Lower leg skin (tissue), 4 donors: ENCODE data around the gene PEX10. TPM values are rescaled to one million over a fixed set of nuclear protein-coding genes. Genes with fewer than 3 reads are reported as not detected.

Source experiments
- DNase-seq, 2 donors: peaks; one replicate each; pipeline ENCODE4 v3.0.0-alpha.2; 2019; ENCODE audit warnings: low spot score in 2 of 2
- H3K4me3 ChIP-seq: fragments of 200-600 bp; sonication (generic); 2 replicates; pipeline ENCODE4 v1.5.1; 2017; ENCODE audit warnings: mild to moderate bottlenecking, low read depth; ENCODE audit not compliant: poor library complexity, severe bottlenecking
- CTCF ChIP-seq, 3 donors: fragments of 450-650 bp; IDR thresholded peaks; one replicate each; pipeline ENCODE4 v1.5.1; 2016; ENCODE audit warnings: antibody characterized with exemption in 3 of 3, mild to moderate bottlenecking in 3 of 3, moderate library complexity in 2 of 3
- POLR2A ChIP-seq, 2 donors: fragments of 450-650 bp; IDR thresholded peaks; one replicate each; pipeline ENCODE4 v1.6.1; 2016 to 2017; ENCODE audit warnings: antibody characterized with exemption in 2 of 2, mild to moderate bottlenecking in 1 of 2, moderate library complexity in 1 of 2
- WGBS, 2 donors: methylation state at CpG; one replicate each; pipeline ENCODE4 v1.1.5; 2018; 5-methylcytosine and 5-hydroxymethylcytosine counted together
- intact Hi-C: fragments of 100-400 bp; cut with DNase I; formaldehyde crosslinking; loops from one replicate; pipeline ENCODE4 v1.15.0; 2023; ENCODE audit warnings: low total_unique reads
- total RNA-seq, 4 donors: library from RNA; depleted of rRNA; stranded (reverse); fragments of >200 nt; gene quantifications; one replicate each; pipeline ENCODE4 v1.1.0, GENCODE V29; 2016

Gene PEX10
- total RNA-seq, 4 donors from 2014 or later: 18.3 to 35.9 (median 27.7) TPM

GRCh38 chr1:2384130-2384860 is 28.1 kb downstream of the PEX10 start:
- 91% methylated on average over 21 of the region's 21 CpGs for WGBS, 2 donors
- intact Hi-C loops: no loop called here

GRCh38 chr1:2383576-2383975 is 28.8 kb downstream of the PEX10 start:
- H3K4me3 ChIP-seq: no peak overlapping the region
- intact Hi-C loops: loop anchor here (2.0 kb wide), 1 partner anchor 187 kb away; no protein-coding TSS in a partner anchor
- DNase-seq: peak in 1 of 2 donors; percentile 68
- TF ChIP-seq CTCF (IDR thresholded peaks at IDR 0.05) (no peak), POLR2A (IDR thresholded peaks at IDR 0.05) (no peak)
- 83 to 93% methylated on average over 9 to 14 of the region's 14 CpGs for WGBS, 2 donors

More at GRCh38 chr1:2384130-2384860, 28.1 kb downstream of the PEX10 start:
- TF ChIP-seq POLR2A (IDR thresholded peaks at IDR 0.05) (no peak), CTCF (IDR thresholded peaks at IDR 0.05) (no peak)
- H3K4me3 ChIP-seq: no peak overlapping the region
- DNase-seq: peak in 1 of 2 donors; percentile 70

- 57 to 62% methylated on average over 10 to 13 of the region's 13 CpGs for whole genome bisulfite sequencing, 2 donors
- DNase-seq: peak in 1 of 2 donors; percentile 85
- no peak overlapping the region for H3K4me3 ChIP-seq
- no peak for TF ChIP-seq CTCF (IDR thresholded peaks at IDR 0.05)
- TF ChIP-seq POLR2A (IDR thresholded peaks at IDR 0.05): no peak
- intact Hi-C loops: loop anchor here (2.0 kb wide), 1 partner anchor 186 kb away; no protein-coding TSS in a partner anchor
Observed at GRCh38 chr1:2382621-2383361, 29.6 kb downstream of the PEX10 start.

- 30 to 46% methylated on average over 18 to 19 of the region's 28 CpGs for WGBS, 2 donors
- TF ChIP-seq CTCF (IDR thresholded peaks at IDR 0.05): peak in 1 of 3 donors; percentile 83
- TF ChIP-seq POLR2A (IDR thresholded peaks at IDR 0.05): no peak
- no peak overlapping the region for H3K4me3 ChIP-seq
- peak; percentile 60 to 96 for DNase-seq
- intact Hi-C loops: loop anchor here (2.0 kb wide), 1 partner anchor 185 kb away; no protein-coding TSS in a partner anchor
Observed at GRCh38 chr1:2381741-2382620, 30.4 kb downstream of the PEX10 start.

GRCh38 chr1:2380816-2381591 is 31.4 kb downstream of the PEX10 start:
- no peak for TF ChIP-seq CTCF (IDR thresholded peaks at IDR 0.05)
- TF ChIP-seq POLR2A (IDR thresholded peaks at IDR 0.05): no peak
- DNase-seq: peak in 1 of 2 donors; percentile 80
- WGBS, 2 donors: 81 to 83% methylated on average over 31 to 32 of the region's 32 CpGs
- no peak overlapping the region for H3K4me3 ChIP-seq
- intact Hi-C loops: no loop called here
